NAMALWA (cell line): Measurements from ENCODE around the gene EPHA8.
A peak's percentile ranks its signal among the peaks of the same experiment; 100 is the strongest.

ENCODE experiments used
- DNase-seq: peaks from one replicate; pipeline ENCODE4 v3.0.0-alpha.2; 2015; ENCODE audit warnings: low spot score

EPHA8 gene

DNA sequence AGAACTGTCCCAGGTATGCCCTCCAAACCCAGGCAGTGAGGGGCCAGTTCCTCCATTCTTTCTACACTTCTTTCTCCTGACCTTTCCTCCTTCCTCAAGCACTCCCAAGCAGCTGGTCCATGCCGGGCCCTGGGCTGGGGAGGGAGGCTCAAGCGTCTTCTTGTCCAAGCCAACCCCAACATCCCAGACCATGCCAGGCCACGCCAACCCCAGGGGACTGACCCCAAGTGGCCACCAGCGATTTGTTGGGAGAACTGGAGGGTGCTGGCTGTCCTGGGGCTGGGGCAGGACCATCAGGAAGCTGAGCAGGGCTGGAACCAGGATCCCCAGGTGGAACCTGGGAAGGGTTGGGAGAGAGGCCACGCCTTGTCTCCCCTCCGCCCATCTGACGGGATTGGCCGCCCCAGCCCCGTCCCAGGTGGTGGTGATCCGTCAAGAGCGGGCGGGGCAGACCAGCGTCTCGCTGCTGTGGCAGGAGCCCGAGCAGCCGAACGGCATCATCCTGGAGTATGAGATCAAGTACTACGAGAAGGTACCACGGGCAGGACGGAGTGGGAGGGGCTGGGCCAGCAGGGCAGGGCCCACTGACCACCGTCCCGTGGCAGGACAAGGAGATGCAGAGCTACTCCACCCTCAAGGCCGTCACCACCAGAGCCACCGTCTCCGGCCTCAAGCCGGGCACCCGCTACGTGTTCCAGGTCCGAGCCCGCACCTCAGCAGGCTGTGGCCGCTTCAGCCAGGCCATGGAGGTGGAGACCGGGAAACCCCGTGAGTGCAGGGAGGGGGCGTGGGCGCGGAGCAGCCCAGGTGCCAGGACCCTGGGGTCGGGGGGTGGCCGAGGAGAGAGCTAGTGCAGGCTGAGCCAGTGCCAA lies 29.9 kb downstream of the EPHA8 start:
- DNase-seq: no peak

DNA sequence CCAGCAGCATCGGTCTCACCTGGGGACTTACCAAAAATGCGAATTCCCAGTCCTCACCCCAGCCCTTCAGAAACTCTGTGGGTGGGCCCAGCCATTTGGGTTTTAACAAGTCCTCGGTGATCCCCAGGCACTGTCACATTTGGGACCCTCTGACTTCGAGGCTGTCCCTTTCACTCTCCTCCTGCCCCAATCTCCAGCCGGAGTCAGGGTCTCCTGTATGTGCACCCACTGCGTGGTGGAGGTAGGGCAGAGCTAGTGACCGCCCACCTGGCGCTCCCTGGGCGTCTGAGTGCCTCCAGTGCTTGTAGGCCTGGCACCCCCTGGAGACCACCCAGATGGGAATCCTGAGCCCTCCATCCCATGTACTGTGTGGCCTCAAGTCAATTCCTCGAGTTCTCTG lies 31.1 kb downstream of the EPHA8 start:
- DNase-seq: no peak

DNA sequence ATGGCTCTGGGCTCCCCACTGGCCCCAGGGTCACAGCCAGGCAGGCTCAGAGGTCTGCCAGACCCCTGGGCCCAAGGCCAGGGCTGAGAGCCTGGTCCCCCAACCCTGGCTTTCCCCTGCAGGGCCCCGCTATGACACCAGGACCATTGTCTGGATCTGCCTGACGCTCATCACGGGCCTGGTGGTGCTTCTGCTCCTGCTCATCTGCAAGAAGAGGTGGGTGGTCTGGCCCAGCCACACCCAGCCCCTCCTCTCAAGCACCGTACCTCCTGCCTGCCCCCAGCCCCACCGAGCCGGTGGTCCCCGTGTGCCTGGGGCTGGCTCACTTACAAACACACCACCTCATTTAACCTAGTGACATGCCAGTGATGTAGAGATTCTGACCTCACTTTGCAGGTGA lies 31.8 kb downstream of the EPHA8 start:
- DNase-seq: no peak

DNA sequence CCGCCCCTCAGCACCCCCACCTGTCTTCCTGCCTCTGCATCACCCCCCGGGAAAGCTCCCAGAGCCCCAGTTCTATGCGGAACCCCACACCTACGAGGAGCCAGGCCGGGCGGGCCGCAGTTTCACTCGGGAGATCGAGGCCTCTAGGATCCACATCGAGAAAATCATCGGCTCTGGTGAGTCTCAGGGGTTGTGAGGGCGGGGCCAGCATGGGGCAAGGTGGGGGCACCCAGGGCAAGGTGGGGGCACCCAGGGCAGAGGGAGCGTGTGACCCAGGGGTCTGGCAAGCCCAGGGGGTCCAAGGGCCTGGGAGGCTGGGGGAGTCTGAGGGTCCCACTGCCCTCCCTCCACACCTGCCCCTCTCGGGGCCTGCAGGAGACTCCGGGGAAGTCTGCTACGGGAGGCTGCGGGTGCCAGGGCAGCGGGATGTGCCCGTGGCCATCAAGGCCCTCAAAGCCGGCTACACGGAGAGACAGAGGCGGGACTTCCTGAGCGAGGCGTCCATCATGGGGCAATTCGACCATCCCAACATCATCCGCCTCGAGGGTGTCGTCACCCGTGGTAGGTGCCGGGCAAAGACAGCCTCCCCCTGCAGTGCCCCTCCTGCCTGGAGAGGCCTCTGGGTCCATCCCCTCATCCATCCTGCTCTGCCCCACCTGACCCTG lies 34.1 kb downstream of the EPHA8 start:
- no peak for DNase-seq

DNA sequence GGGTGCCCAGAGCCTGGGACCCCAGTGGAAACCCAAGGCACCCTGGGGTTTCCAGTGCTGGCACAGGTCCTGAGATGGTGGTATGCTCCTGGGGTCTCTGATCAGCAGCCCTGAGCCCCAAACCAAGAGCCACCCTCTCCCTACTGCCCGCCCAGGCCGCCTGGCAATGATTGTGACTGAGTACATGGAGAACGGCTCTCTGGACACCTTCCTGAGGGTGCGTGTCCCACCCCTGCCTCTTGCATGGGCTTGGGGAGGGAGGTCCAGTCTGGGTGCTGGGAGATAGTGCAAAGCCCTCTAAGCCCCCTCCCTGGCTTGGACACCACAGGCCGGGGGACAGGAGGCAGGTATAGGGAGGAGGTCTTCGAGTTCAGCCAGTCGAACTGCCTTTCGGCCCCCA lies 34.7 kb downstream of the EPHA8 start:
- no peak for DNase-seq

DNA sequence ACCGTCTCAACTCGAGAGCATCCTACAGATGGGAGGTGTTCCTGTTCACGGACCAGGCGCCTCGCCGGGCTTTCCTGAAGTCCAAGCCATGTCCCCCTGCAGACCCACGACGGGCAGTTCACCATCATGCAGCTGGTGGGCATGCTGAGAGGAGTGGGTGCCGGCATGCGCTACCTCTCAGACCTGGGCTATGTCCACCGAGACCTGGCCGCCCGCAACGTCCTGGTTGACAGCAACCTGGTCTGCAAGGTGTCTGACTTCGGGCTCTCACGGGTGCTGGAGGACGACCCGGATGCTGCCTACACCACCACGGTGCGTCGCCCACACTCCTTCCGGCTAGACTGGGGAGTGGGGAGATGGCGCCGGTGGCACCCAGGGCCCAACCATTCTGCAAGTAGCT lies 35.4 kb downstream of the EPHA8 start:
- no peak for DNase-seq

DNA sequence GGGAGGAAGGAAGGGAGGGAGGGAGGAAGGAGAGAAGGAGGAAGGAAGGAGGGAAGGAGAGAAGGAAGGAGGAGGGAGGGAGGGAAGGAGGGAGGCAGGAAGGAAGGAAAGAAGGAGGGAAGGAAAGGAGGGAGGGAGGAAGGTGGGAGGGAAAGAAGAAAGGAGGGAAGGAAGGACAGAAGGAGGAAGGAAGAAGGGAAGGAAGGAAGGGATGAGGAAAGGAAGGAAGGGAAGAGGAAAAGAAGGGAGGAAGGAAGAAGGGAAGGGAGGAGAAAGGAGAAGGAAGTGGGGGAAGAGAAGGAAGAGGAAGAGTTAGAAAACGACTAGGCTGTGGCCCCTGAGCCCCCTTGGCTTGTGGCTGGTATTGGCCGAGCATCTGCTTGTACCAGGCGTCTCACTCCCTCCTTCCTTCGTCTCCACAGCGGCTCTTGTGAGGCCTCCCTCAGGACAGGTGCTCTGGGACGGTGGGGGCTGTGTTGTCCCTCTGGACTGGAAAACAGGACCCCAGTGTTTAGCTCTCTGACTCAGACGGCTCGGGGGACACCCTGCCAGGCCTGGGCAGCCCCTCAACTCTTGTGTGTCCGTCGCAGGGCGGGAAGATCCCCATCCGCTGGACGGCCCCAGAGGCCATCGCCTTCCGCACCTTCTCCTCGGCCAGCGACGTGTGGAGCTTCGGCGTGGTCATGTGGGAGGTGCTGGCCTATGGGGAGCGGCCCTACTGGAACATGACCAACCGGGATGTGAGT lies 37.0 kb downstream of the EPHA8 start:
- no peak for DNase-seq

DNA sequence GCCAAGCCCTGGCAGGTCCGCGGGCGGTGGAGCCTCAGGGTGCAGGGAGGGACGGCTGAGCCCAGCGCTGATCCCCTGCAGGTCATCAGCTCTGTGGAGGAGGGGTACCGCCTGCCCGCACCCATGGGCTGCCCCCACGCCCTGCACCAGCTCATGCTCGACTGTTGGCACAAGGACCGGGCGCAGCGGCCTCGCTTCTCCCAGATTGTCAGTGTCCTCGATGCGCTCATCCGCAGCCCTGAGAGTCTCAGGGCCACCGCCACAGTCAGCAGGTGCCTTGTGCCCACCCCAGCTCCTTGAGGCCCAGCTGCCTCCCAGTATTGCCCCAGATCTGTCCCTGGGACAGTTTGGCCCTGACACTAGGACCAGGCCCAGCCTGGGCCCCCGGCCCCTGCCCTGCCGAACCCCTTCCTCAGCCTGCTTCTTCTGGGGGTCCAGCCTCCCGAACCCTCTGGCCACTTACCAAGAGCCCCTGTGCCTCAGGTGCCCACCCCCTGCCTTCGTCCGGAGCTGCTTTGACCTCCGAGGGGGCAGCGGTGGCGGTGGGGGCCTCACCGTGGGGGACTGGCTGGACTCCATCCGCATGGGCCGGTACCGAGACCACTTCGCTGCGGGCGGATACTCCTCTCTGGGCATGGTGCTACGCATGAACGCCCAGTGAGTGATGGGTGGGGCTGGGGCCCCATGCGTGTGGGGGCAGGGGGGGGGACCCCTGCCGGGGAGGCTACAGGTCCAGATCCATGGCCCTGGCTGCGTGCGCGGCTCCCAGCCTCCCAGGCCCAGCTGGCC lies 37.7 kb downstream of the EPHA8 start:
- no peak for DNase-seq

DNA sequence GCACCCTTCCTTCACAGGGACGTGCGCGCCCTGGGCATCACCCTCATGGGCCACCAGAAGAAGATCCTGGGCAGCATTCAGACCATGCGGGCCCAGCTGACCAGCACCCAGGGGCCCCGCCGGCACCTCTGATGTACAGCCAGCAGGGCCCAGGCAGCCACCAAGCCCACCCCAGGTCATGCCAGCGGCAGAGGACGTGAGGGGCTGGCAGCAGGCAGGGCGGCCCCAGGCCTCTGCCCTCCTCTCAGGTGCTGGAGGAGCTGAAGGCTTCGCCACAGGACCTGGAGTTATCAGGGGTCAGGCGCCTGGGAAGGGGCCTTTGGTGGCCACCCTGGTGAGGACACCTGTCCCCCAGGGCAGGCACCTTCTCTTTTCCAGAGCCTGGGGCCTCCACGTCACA lies 38.3 kb downstream of the EPHA8 start:
- DNase-seq: no peak

DNA sequence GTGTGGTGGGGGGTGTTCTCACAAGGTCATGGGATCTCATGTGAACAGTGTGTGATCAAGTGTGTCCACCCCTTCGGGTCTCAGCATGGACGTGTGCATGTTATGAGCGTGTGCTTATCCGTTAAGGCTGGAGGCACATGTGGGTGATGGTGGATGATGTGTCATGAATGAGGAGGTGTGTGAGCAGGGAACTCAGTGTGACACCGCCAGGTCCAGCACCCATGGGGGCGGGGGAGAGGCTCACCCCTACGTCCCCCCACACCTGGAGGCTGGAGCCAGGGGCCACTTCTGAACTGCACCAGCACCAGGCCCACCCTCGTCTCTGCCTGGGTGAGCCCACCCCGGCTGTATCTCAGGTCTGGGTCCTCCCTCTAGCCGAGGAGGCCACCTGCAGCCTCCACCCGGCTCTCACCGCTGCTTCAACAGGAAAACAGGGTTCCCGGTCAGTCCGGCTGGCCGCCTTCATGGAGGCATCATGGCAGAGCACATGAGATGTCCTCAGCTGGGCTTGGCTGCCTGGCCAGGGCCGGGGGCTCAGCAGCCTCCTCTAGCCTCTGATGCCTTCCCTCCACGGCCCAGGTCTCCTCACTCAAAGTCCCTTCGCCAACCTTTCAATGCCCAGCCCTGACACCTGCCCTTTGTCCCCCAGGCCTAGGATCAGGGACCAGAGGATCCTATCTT lies 38.9 kb downstream of the EPHA8 start:
- no peak for DNase-seq

DNA sequence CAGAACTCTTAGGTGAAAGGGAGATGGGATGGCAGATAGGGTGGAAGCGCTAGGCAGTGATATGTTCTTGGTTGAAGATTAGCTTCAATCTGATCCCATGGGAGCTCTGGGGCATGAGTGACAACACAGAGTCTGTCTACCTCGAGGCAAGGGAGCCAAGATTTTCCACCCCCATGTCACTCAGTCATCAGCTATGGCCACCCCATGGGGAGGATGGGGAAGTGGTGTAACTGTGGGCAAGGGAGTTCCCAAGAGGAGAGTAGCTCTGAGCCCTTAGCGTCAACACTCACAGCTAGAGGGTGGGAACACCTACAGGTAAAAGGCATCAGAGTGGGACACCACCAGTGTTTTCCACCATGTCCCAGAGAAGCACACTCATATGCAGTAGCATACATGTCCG lies 42.9 kb downstream of the EPHA8 start:
- no peak for DNase-seq

DNA sequence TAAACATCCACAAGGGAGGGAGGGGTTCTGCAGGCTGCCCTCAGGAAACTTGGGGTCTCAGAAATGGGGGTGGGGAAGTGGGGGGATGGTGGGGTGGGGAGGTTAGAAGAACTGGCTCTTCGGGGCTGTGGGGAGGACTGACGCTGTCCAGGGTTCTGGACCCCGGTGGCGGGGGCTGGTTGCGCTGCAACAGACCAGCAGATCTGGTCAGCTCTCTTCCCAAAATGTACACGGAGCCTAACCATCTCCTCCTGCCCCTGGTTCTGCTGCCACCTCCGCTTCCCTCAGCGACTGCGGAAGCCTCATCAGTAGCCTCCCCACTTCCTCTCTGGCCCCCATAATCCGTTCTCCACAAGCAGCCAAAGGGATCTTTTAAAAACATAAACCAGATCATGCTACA lies 43.9 kb downstream of the EPHA8 start:
- DNase-seq: no peak

DNA sequence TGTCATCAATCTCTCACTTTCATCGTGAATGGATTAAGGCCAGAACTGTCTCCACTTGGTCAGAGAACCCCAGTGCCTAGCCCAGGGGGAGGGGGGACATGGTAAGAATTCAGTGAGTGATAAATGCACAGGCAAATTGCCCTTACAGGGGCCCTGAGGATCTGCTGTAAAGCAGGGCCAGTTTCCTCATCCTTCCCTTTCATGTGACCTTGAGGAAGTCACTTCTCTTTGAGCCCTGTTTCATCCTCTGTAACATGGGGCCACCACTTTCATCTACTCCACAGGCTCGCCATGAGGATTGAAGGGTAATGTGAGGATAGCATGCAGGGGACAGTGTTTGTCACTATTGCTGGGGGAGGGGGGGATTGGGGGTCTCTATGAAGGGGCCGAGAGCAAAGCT lies 45.1 kb downstream of the EPHA8 start:
- no peak for DNase-seq

DNA sequence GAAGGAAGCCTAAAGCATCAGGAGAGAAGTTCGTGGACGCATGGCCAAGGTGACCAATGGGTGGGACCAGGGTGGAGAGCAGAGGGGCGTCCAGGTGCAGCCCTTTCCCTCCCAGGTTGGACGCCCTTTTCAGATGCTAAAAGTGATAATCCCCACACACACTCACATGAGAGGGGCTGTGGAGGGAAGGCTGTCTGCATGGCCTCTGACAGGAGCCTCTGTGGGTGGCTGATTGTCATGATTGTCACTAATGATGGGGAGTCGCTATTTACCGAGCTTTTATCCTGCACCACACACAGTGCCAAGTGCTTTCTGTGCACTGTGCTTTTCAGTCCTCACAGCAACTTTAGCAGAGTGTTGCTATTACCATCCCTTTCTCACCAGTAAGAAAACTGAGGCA lies 46.0 kb downstream of the EPHA8 start:
- DNase-seq: no peak

DNA sequence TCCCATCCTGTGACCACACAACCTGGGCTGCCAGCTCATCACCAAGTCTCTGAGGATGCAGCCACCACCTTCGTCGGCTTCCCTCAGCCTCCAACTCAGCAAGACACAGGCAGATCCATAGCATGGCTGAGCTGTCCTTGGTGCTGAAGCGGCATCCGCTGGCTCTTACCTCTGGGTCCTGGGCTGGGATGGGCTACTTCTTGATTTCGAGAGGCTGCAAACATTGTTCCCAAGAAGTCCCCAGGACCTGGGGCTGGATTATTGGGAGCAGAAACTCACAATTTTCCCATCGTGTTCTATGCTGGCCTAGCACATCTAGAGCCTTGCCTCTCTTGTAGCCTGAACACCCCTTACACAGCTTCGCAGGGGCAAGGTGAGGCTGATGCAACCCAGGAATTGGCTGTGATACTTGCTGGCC lies 48.2 kb downstream of the EPHA8 start:
- DNase-seq: peak; percentile 32

DNA sequence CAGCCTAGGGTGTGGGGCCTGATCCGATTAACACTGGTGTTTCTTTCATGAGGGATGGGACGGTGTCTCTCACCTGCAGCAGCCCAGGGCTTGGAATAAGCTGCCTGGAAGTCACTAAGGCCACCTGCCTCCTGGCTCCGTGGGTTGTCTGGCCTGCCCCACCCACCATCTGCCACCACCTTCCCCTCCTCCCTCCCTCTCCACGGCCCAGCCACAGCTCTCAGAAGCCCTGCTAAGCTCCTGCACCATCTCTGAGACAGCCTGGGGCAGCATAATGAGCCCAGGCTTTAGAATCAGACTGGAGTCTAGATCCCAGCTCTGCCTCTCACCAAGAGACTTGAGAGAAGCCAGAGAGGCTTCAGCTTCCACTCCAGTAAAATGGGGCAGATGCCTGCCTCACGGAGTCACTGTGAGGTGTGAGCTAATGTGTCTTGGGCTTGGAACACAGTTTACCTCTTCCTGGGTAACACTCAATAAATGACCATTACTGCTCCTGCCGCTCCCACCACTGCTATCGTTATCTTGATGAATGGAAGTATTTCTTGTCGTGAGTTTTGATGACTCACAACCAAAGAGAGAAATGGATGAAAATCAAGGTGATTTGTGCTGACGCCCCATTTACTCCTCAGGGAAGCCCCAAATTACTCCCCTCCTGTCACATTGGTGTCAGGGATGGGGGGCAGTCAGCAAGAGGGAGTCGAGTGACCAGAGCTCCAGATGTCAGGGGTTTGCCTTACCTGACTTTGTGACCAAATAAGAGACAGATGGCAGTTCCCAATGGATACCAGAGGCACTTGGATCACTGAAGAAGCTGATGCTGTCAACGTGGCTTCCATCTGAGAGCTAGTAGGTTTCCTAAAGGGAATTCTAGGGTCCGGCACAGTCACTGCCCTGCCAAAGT lies 49.6 kb downstream of the EPHA8 start:
- no peak for DNase-seq

DNA sequence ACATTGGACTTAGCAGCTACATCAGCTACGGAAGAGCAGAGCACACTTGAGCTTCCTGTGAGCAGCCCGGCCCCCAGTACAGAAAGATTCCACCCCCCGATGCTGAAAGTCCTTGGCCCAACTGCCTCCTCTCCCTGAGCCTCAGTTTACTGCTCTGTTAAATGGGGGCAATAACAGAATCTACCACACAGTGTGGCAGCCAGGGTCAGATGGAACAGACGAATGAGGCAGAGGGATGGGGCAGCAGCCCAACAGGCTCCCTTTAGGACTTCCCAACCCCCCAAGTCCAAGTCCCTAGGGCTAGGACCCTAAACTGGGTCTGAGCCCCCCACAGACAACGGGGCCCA lies 50.3 kb downstream of the EPHA8 start:
- no peak for DNase-seq

DNA sequence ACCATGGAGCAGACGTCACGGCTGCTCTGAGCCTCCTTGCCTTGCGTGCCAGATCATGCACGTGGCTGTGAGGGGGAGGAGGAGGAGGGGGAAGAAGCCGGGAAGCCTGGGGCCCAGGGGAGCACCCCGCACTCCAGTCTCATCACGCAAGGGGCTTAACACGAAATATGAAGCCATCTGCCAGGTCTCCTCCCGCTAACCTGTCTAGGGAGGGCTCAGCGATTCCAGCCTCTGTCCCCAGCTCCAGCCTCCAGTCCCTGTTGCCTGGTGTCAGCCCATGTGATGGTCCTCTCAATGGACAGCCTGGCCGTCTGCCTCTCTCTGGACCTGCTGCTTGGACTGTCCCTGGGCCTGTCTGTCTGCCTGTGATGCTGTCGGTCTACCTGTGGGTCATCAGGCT lies 50.7 kb downstream of the EPHA8 start:
- no peak for DNase-seq

DNA sequence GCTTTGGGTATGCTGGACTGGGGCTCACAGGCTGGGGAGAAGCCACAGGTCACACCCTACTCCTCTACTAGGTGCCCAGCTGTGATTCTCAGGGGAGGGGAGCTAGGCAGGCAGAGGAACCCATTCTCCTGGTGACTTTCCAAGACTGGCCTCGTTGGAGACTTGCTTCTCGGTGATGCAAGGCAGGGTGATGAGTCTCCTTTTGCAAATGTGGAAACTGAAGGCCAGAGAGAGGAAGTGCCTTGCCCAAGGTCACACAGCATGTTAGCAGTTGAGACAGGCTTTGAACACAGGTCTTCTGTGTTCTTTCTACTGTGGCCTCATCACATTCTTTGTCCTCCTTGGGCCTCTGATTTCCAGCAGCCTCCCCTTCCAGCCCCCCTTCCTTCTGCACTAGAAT lies 52.6 kb downstream of the EPHA8 start:
- no peak for DNase-seq

DNA sequence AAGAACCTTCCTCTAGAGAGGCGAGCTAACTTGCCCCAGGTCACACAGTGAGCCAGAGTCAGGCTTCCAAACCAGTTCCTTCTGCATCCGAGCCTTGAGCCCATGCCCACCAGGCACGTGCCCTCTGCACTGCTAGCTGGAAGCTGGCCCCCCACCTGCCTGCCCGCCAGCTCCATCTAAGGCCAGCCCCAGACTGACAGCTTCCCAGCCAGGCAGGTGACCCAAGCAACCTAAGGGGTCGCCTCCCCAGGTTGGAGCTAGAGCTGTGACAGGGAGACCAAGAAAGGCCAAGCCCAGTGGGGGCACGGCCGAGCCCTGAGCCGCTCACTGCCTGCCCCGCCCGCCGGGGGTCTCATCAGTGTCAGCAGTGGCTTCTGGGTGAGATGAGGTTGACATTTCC lies 53.3 kb downstream of the EPHA8 start:
- DNase-seq: no peak

DNA sequence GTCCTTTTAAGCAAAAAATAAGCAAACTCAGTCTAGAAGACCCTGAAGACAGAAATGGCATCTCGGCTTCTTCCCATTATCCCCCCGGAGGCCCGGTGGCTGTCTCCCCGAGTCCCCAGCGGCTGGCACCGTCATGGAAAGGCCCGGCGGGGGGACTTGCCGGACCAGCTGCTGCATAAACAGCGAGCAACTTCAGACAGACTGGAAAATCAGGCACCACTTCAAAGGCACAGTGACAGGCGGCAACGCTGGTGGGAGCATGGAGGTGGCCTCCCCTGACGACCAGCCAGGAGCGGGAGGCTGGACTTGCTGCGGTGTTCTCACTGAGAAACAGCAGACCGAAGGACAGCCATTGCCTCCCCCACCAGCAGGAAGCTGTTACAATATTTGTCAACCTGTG lies 54.8 kb downstream of the EPHA8 start:
- DNase-seq: no peak
